Activated CD4-positive, alpha-beta T cell treated with anti-CD3 and anti-CD28 coated beads, Interleukin-2, amount 10 ng/mL, durations not matched to agents 7 days and 5 days (primary cell): ENCODE data around the gene ACVR1C. TPM values are rescaled to one million over a fixed set of nuclear protein-coding genes. Genes with fewer than 3 reads are reported as not detected.

Experiments used
- CTCF ChIA-PET: fragments of 350-600 bp; sonication (Branson Sonifier 250); formaldehyde crosslinking; loops from one replicate; lab custom pipeline; 2021; ENCODE audit warnings: antibody characterized with exemption; lab: Charles Lee
- POLR2A ChIA-PET: fragments of 350-600 bp; sonication (Branson Sonifier 250); formaldehyde crosslinking; loops from one replicate; lab custom pipeline; 2021; ENCODE audit warnings: antibody characterized with exemption; lab: Charles Lee
- DNase-seq: peaks from one replicate; pipeline ENCODE4 v3.0.0-alpha.2; 2020
- H3K27ac Mint-ChIP-seq: one replicate; pipeline ENCODE4 v1.8.0; 2021; ENCODE audit warnings: mild to moderate bottlenecking, moderate library complexity, mixed read lengths
- H3K27me3 Mint-ChIP-seq: one replicate; pipeline ENCODE4 v1.8.0; 2021; ENCODE audit warnings: mixed read lengths
- H3K36me3 Mint-ChIP-seq: one replicate; pipeline ENCODE4 v1.8.0; 2021; ENCODE audit warnings: low read depth, mixed read lengths
- H3K4me1 Mint-ChIP-seq: one replicate; pipeline ENCODE4 v1.8.0; 2021; ENCODE audit warnings: mixed read lengths
- H3K4me3 Mint-ChIP-seq: one replicate; pipeline ENCODE4 v1.8.0; 2021; ENCODE audit warnings: mild to moderate bottlenecking, moderate library complexity, mixed read lengths
- H3K9me3 Mint-ChIP-seq: one replicate; pipeline ENCODE4 v1.8.0; 2021; ENCODE audit warnings: mixed read lengths
- total RNA-seq, 2 experiments: library from RNA; stranded (reverse); gene quantifications; one replicate each; pipeline ENCODE4 v1.2.3, GENCODE V29; 2021

ACVR1C gene
- total RNA-seq: 1 to 10 TPM; 2.2 to 2.5 TPM

GRCh38 chr2:157628477-157629415, at the start of gene ACVR1C:
ACVR1C (minus strand) TSS chr2:157628864; CDS start chr2:157628644, 220 bp downstream.
- H3K27ac Mint-ChIP-seq: peak within 1 kb of the TSS; percentile 80
- ChIA-PET POLR2A (interaction anchor here (0.9 kb wide), 1 partner anchor 152 kb away, joined by 3 read pairs; no protein-coding TSS in a partner anchor), CTCF (interaction anchor here (0.6 to 3.2 kb wide), 23 partner anchors 9 to 382 kb away, joined by 3 to 14 read pairs (median 4); no protein-coding TSS in a partner anchor)
- H3K9me3 Mint-ChIP-seq: peaks cover 6% of the 10 kb centered on the region
- peak; percentile 68 for DNase-seq
- H3K27me3 Mint-ChIP-seq: peaks cover 7% of the 10 kb centered on the region
- peaks cover 36% of the 10 kb centered on the region for H3K4me1 Mint-ChIP-seq
- H3K4me3 Mint-ChIP-seq: peak within 1 kb of the TSS; percentile 88
- H3K36me3 Mint-ChIP-seq: peaks cover 5% of the 10 kb centered on the region

GRCh38 chr2:157677941-157678340, 49.3 kb upstream of the ACVR1C start:
- Mint-ChIP-seq H3K27ac (no peak overlapping the region), H3K9me3 (peaks cover 3% of the 10 kb centered on the region), H3K27me3 (peaks cover 3% of the 10 kb centered on the region), H3K4me3 (no peak overlapping the region), H3K36me3 (no peaks in the 10 kb centered on the region), H3K4me1 (peaks cover 3% of the 10 kb centered on the region)
- POLR2A ChIA-PET: no interaction called here
- no peak for DNase-seq
- CTCF ChIA-PET: no interaction called here

DNA sequence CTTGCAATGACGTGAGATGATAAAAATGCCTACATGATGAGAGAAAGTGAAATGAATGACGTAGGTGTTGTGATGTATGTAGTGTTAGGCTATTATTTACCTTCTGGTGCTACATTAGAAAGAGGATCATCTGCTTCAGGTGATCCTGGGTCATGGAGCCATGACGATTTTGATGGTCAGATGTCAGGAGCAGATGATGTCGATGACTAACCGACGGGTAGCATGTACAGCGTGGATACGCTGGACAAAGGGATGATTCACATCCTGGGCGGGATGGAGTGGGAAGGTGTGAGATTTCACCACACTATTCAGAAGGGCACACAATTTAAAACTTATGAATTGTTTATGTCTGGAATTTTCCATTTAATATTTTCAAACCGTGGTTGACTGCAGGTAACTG, 43.5 kb upstream of the ACVR1C start:
- H3K27ac Mint-ChIP-seq: no peak overlapping the region
- H3K27me3 Mint-ChIP-seq: no peaks in the 10 kb centered on the region
- no peaks in the 10 kb centered on the region for H3K36me3 Mint-ChIP-seq
- CTCF ChIA-PET: no interaction called here
- peaks cover 2% of the 10 kb centered on the region for H3K9me3 Mint-ChIP-seq
- H3K4me3 Mint-ChIP-seq: no peak overlapping the region
- DNase-seq: no peak
- POLR2A ChIA-PET: no interaction called here
- no peaks in the 10 kb centered on the region for H3K4me1 Mint-ChIP-seq

DNA sequence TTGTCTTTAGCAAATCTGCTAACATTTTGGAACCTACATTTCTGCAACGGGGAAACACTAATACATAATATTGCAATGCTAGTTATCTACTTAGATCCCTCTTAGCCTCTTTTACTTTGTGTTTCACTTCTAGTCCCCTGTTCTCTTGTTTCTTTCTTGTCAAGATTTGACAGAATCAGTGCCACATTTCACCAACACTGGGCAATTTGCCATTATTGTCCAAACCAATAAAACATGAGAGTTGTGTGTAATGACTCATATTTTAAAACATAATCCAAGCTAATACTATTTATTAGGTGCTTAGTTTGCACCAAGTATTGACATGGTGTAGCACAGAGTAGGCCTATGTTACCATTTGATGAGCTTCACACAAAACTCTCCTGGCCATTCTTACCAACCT, 33.7 kb upstream of the ACVR1C start:
- Mint-ChIP-seq H3K27me3 (no peaks in the 10 kb centered on the region), H3K9me3 (peaks cover 3% of the 10 kb centered on the region), H3K36me3 (no peaks in the 10 kb centered on the region), H3K4me3 (no peak overlapping the region), H3K4me1 (no peaks in the 10 kb centered on the region), H3K27ac (no peak overlapping the region)
- POLR2A ChIA-PET: no interaction called here
- CTCF ChIA-PET: no interaction called here
- no peak for DNase-seq

GRCh38 chr2:157661776-157662175, 33.1 kb upstream of the ACVR1C start:
- ChIA-PET POLR2A (no interaction called here), CTCF (no interaction called here)
- H3K4me1 Mint-ChIP-seq: no peaks in the 10 kb centered on the region
- no peak overlapping the region for H3K4me3 Mint-ChIP-seq
- H3K27me3 Mint-ChIP-seq: no peaks in the 10 kb centered on the region
- no peak for DNase-seq
- no peaks in the 10 kb centered on the region for H3K36me3 Mint-ChIP-seq
- peaks cover 3% of the 10 kb centered on the region for H3K9me3 Mint-ChIP-seq
- no peak overlapping the region for H3K27ac Mint-ChIP-seq

- H3K4me1 Mint-ChIP-seq: no peaks in the 10 kb centered on the region
- peaks cover 3% of the 10 kb centered on the region for H3K9me3 Mint-ChIP-seq
- no peak overlapping the region for H3K27ac Mint-ChIP-seq
- no peaks in the 10 kb centered on the region for H3K36me3 Mint-ChIP-seq
- no peak for DNase-seq
- no peak overlapping the region for H3K4me3 Mint-ChIP-seq
- ChIA-PET CTCF (interaction anchor here (1.4 kb wide), 2 partner anchors 8 to 16 kb away, joined by 3 to 4 read pairs; no protein-coding TSS in a partner anchor), POLR2A (no interaction called here)
- no peaks in the 10 kb centered on the region for H3K27me3 Mint-ChIP-seq
Measured at GRCh38 chr2:157657858-157658257, 29.2 kb upstream of the ACVR1C start.

- Mint-ChIP-seq H3K4me1 (no peaks in the 10 kb centered on the region), H3K27me3 (no peaks in the 10 kb centered on the region), H3K36me3 (no peaks in the 10 kb centered on the region), H3K9me3 (peaks cover 3% of the 10 kb centered on the region), H3K4me3 (no peak overlapping the region), H3K27ac (no peak overlapping the region)
- ChIA-PET POLR2A (no interaction called here), CTCF (interaction anchor here (1.4 to 2.0 kb wide), 3 partner anchors 9 to 28 kb away, joined by 3 to 6 read pairs (median 4); no protein-coding TSS in a partner anchor)
- DNase-seq: no peak
Measured at GRCh38 chr2:157657101-157657500, 28.4 kb upstream of the ACVR1C start.

GRCh38 chr2:157644776-157645175, 16.1 kb upstream of the ACVR1C start:
- ChIA-PET CTCF (interaction anchor here (2.9 kb wide), 1 partner anchor 15 kb away, joined by 9 read pairs; no protein-coding TSS in a partner anchor), POLR2A (no interaction called here)
- no peak for DNase-seq
- H3K4me1 Mint-ChIP-seq: no peaks in the 10 kb centered on the region
- no peak overlapping the region for H3K4me3 Mint-ChIP-seq
- no peaks in the 10 kb centered on the region for H3K9me3 Mint-ChIP-seq
- no peak overlapping the region for H3K27ac Mint-ChIP-seq
- H3K27me3 Mint-ChIP-seq: peaks cover 1% of the 10 kb centered on the region
- H3K36me3 Mint-ChIP-seq: no peaks in the 10 kb centered on the region

DNA sequence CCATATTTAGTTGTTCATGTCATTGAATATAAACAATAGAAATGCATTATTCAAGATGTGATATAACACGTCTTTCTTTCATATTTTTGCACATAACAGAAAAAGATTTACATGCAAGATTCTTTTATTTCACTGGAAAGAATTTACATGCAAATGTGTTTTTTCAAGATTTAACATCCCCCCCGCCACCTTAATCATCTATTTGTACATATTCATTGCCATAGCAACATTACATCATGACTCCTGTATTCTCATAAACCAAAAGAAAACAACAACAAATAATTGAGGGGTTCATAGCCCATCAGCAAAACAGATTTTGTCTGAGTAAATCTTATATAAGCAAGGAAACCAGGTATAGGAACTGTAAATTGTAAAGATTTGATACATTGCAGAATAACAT, 3.2 kb upstream of the ACVR1C start:
- H3K27ac Mint-ChIP-seq: no peak overlapping the region
- H3K36me3 Mint-ChIP-seq: no peaks in the 10 kb centered on the region
- no peak overlapping the region for H3K4me3 Mint-ChIP-seq
- DNase-seq: no peak
- peaks cover 8% of the 10 kb centered on the region for H3K27me3 Mint-ChIP-seq
- POLR2A ChIA-PET: no interaction called here
- H3K9me3 Mint-ChIP-seq: no peaks in the 10 kb centered on the region
- CTCF ChIA-PET: interaction anchor here (0.7 kb wide), 1 partner anchor 125 kb away, joined by 3 read pairs; no protein-coding TSS in a partner anchor
- peaks cover 14% of the 10 kb centered on the region for H3K4me1 Mint-ChIP-seq

DNA sequence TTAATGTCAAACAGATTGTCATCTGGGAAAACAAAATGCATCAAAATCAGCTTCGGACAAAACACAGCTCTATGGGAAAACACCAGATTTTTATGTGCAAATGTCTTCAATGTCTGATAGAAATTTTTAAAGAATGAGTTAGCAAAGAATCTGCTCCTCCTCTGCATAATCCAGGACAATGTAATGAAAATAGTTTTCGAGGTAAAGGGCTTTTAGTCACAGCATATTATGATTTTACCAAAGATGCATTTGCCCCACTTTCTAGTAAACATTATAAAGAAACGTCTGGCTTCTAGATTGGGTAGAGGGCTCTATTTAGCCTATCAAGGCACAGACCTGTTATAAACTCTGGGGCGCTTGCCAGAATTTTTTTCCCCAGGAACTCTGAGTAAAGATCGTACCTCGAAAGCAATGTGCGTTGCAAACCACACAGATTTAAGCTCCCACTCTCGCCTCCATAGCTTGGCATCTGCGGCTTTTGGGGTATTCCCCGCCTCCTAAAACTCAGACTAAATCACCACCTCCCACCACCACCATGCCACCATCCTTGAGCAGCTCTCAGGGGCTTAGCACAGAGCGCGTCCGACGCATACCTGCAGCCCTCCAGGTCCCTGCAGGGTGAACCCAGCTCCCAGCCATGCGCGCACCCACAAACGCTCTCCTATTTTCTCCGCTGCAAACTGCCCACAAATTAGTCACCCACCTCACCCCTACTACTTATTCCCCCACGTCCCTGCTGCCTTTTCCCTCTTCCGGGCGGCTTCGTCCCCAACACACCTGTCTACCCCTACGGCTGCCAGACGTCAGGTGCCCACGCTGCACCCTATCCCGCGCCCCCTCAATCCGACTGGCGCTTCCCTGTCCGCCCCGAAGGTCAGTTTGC, 829 bp downstream of the ACVR1C start:
- Mint-ChIP-seq H3K36me3 (peaks cover 5% of the 10 kb centered on the region), H3K9me3 (peaks cover 12% of the 10 kb centered on the region), H3K4me1 (peaks cover 36% of the 10 kb centered on the region), H3K27ac (peak overlapping the region; percentile 79), H3K4me3 (peak overlapping the region; percentile 79), H3K27me3 (peaks cover 7% of the 10 kb centered on the region)
- ChIA-PET POLR2A (no interaction called here), CTCF (interaction anchor here (0.9 to 3.2 kb wide), 9 partner anchors 10 to 383 kb away, joined by 3 to 14 read pairs (median 4); no protein-coding TSS in a partner anchor)
- DNase-seq: peak; percentile 25

GRCh38 chr2:157625296-157625695, 3.4 kb downstream of the ACVR1C start:
- H3K27ac Mint-ChIP-seq: peak overlapping the region; percentile 69
- ChIA-PET CTCF (no interaction called here), POLR2A (no interaction called here)
- peak; percentile 48 for DNase-seq
- peaks cover 13% of the 10 kb centered on the region for H3K9me3 Mint-ChIP-seq
- H3K4me3 Mint-ChIP-seq: peak overlapping the region; percentile 44
- peaks cover 36% of the 10 kb centered on the region for H3K4me1 Mint-ChIP-seq
- H3K36me3 Mint-ChIP-seq: peaks cover 5% of the 10 kb centered on the region
- H3K27me3 Mint-ChIP-seq: peaks cover 9% of the 10 kb centered on the region

GRCh38 chr2:157620956-157621355, 7.7 kb downstream of the ACVR1C start:
- H3K9me3 Mint-ChIP-seq: peaks cover 13% of the 10 kb centered on the region
- H3K27me3 Mint-ChIP-seq: peaks cover 11% of the 10 kb centered on the region
- H3K4me1 Mint-ChIP-seq: peaks cover 17% of the 10 kb centered on the region
- POLR2A ChIA-PET: no interaction called here
- H3K4me3 Mint-ChIP-seq: no peak overlapping the region
- H3K27ac Mint-ChIP-seq: no peak overlapping the region
- DNase-seq: no peak
- CTCF ChIA-PET: no interaction called here
- peaks cover 5% of the 10 kb centered on the region for H3K36me3 Mint-ChIP-seq
